ENCODE results near the gene TMEM107.

Gene TMEM107

GRCh38 chr17:8188263-8188839, 12.2 kb upstream of the TMEM107 start:
- peak overlapping the region; percentile 71 for H3K4me3 ChIP-seq (ENCODE audit: control insufficient read depth, low read depth, low read length)
- no peak for TF ChIP-seq CTCF (conservative IDR thresholded peaks at IDR 0.05; ENCODE audit: control insufficient read depth, insufficient read depth, low read depth, low read length)
- no peak for DNase-seq (ENCODE audit: low read depth)

- H3K4me3 ChIP-seq (ENCODE audit: control insufficient read depth, low read depth, low read length) = peak overlapping the region; percentile 71
- DNase-seq (ENCODE audit: low read depth) = peak; percentile 100
- no peak for TF ChIP-seq CTCF (conservative IDR thresholded peaks at IDR 0.05; ENCODE audit: control insufficient read depth, insufficient read depth, low read depth, low read length)
Observed at GRCh38 chr17:8187517-8188262, 11.5 kb upstream of the TMEM107 start.

- peak; percentile 38 for TF ChIP-seq CTCF (conservative IDR thresholded peaks at IDR 0.05; ENCODE audit: control insufficient read depth, insufficient read depth, low read depth, low read length)
- H3K4me3 ChIP-seq (ENCODE audit: control insufficient read depth, low read depth, low read length) = peak overlapping the region; percentile 79
- DNase-seq (ENCODE audit: low read depth) = peak; percentile 95
Observed at GRCh38 chr17:8186787-8187516, 10.8 kb upstream of the TMEM107 start.

GRCh38 chr17:8186446-8186786, 10.2 kb upstream of the TMEM107 start:
- H3K4me3 ChIP-seq (ENCODE audit: control insufficient read depth, low read depth, low read length) = peak overlapping the region; percentile 79
- no peak for TF ChIP-seq CTCF (conservative IDR thresholded peaks at IDR 0.05; ENCODE audit: control insufficient read depth, insufficient read depth, low read depth, low read length)
- DNase-seq (ENCODE audit: low read depth) = no peak

- no peak for TF ChIP-seq CTCF (conservative IDR thresholded peaks at IDR 0.05; ENCODE audit: control insufficient read depth, insufficient read depth, low read depth, low read length)
- H3K4me3 ChIP-seq (ENCODE audit: control insufficient read depth, low read depth, low read length) = peak overlapping the region; percentile 79
- peak; percentile 65 for DNase-seq (ENCODE audit: low read depth)
Observed at GRCh38 chr17:8185582-8186445, 9.6 kb upstream of the TMEM107 start.

GRCh38 chr17:8176998-8177731, 985 bp upstream of the TMEM107 start:
- peak overlapping the region; percentile 77 for H3K4me3 ChIP-seq (ENCODE audit: control insufficient read depth, low read depth, low read length)
- no peak for TF ChIP-seq CTCF (conservative IDR thresholded peaks at IDR 0.05; ENCODE audit: control insufficient read depth, insufficient read depth, low read depth, low read length)
- DNase-seq (ENCODE audit: low read depth) = no peak

All from fibroblast of mammary gland (primary cell).